ENCODE data around the gene SFXN3. TPM values are rescaled to one million over a fixed set of nuclear protein-coding genes. Genes with fewer than 3 reads are reported as not detected.

Gene SFXN3
- total RNA-seq, 1 donor from 2014 or later: 81.0 TPM

- Mint-ChIP-seq H3K27me3 (ENCODE audit: unreplicated experiment) (no peaks in the 10 kb centered on the region), H3K4me1 (ENCODE audit: unreplicated experiment) (peaks cover 41% of the 10 kb centered on the region), H3K9me3 (ENCODE audit: unreplicated experiment) (no peaks in the 10 kb centered on the region), H3K27ac (ENCODE audit: unreplicated experiment) (peak overlapping the region; percentile 85), H3K4me3 (ENCODE audit: unreplicated experiment) (peak overlapping the region; percentile 87), H3K36me3 (ENCODE audit: unreplicated experiment) (no peaks in the 10 kb centered on the region)
- DNase-seq (ENCODE audit: extremely low spot score, unreplicated experiment): no peak
- TF ChIP-seq CTCF (IDR thresholded peaks at IDR 0.05): no peak
Observed at GRCh38 chr10:101066896-101067355, 35.9 kb downstream of the SFXN3 start.

GRCh38 chr10:101067356-101068083 lies 36.5 kb downstream of the SFXN3 start:
- peak; percentile 89 for TF ChIP-seq CTCF (IDR thresholded peaks at IDR 0.05)
- H3K4me3 Mint-ChIP-seq (ENCODE audit: unreplicated experiment): peak overlapping the region; percentile 87
- H3K9me3 Mint-ChIP-seq (ENCODE audit: unreplicated experiment): no peaks in the 10 kb centered on the region
- peaks cover 36% of the 10 kb centered on the region for H3K4me1 Mint-ChIP-seq (ENCODE audit: unreplicated experiment)
- H3K27ac Mint-ChIP-seq (ENCODE audit: unreplicated experiment): peak overlapping the region; percentile 85
- H3K27me3 Mint-ChIP-seq (ENCODE audit: unreplicated experiment): peaks cover 5% of the 10 kb centered on the region
- no peaks in the 10 kb centered on the region for H3K36me3 Mint-ChIP-seq (ENCODE audit: unreplicated experiment)
- peak; percentile 94 for DNase-seq (ENCODE audit: extremely low spot score, unreplicated experiment)

GRCh38 chr10:101069441-101069840 lies 38.4 kb downstream of the SFXN3 start:
- Mint-ChIP-seq H3K4me1 (ENCODE audit: unreplicated experiment) (peaks cover 20% of the 10 kb centered on the region), H3K9me3 (ENCODE audit: unreplicated experiment) (no peaks in the 10 kb centered on the region), H3K27me3 (ENCODE audit: unreplicated experiment) (peaks cover 20% of the 10 kb centered on the region), H3K36me3 (ENCODE audit: unreplicated experiment) (no peaks in the 10 kb centered on the region), H3K27ac (ENCODE audit: unreplicated experiment) (no peak overlapping the region), H3K4me3 (ENCODE audit: unreplicated experiment) (no peak overlapping the region)
- TF ChIP-seq CTCF (IDR thresholded peaks at IDR 0.05): no peak
- no peak for DNase-seq (ENCODE audit: extremely low spot score, unreplicated experiment)

- DNase-seq (ENCODE audit: extremely low spot score, unreplicated experiment): no peak
- Mint-ChIP-seq H3K9me3 (ENCODE audit: unreplicated experiment) (no peaks in the 10 kb centered on the region), H3K4me3 (ENCODE audit: unreplicated experiment) (no peak overlapping the region), H3K27ac (ENCODE audit: unreplicated experiment) (no peak overlapping the region), H3K27me3 (ENCODE audit: unreplicated experiment) (peaks cover 20% of the 10 kb centered on the region), H3K4me1 (ENCODE audit: unreplicated experiment) (peaks cover 15% of the 10 kb centered on the region), H3K36me3 (ENCODE audit: unreplicated experiment) (no peaks in the 10 kb centered on the region)
- no peak for TF ChIP-seq CTCF (IDR thresholded peaks at IDR 0.05)
Observed at GRCh38 chr10:101070098-101070497, 39.1 kb downstream of the SFXN3 start.

GRCh38 chr10:101071267-101071884 lies 40.3 kb downstream of the SFXN3 start:
- H3K4me3 Mint-ChIP-seq (ENCODE audit: unreplicated experiment): no peak overlapping the region
- no peak for TF ChIP-seq CTCF (IDR thresholded peaks at IDR 0.05)
- H3K9me3 Mint-ChIP-seq (ENCODE audit: unreplicated experiment): no peaks in the 10 kb centered on the region
- H3K27me3 Mint-ChIP-seq (ENCODE audit: unreplicated experiment): peaks cover 32% of the 10 kb centered on the region
- no peaks in the 10 kb centered on the region for H3K36me3 Mint-ChIP-seq (ENCODE audit: unreplicated experiment)
- H3K4me1 Mint-ChIP-seq (ENCODE audit: unreplicated experiment): peaks cover 2% of the 10 kb centered on the region
- DNase-seq (ENCODE audit: extremely low spot score, unreplicated experiment): no peak
- no peak overlapping the region for H3K27ac Mint-ChIP-seq (ENCODE audit: unreplicated experiment)

Measured in osteocyte (in vitro differentiated cells).